ENCODE measurements around the gene JHY.

- TF ChIP-seq CTCF (IDR thresholded peaks at IDR 0.05) (no peak), POLR2AphosphoS5 (IDR thresholded peaks at IDR 0.05; ENCODE audit: low read depth, low read length) (no peak), SMC3 (IDR thresholded peaks at IDR 0.05; ENCODE audit: low read depth, low read length) (no peak), RCOR1 (IDR thresholded peaks at IDR 0.05; ENCODE audit: low read length) (no peak)
Observed at GRCh38 chr11:122895563-122895962, 13.0 kb downstream of the JHY start.

All from SK-N-SH (cell line).